Calu3 (cell line): ENCODE measurements around the gene MTA1. TPM values are rescaled to one million over a fixed set of nuclear protein-coding genes. Genes with fewer than 3 reads are reported as not detected.

Experiments
- BruUV-seq: library from RNA; stranded (reverse); fragments of 400-500 nt; replicated peaks from 2 replicates; lab custom pipeline; 2021; lab: Mats Ljungman, UMichigan
- CTCF ChIA-PET: fragments of 300-600 bp; sonication (Branson Sonifier 250); formaldehyde crosslinking; loops from one replicate; lab custom pipeline; 2022; ENCODE audit warnings: antibody characterized with exemption; lab: Charles Lee
- DNase-seq: peaks from one replicate; pipeline ENCODE4 v3.0.0; 2022
- H3K27ac Mint-ChIP-seq: one replicate; pipeline ENCODE4 v1.8.0; 2022; ENCODE audit warnings: mixed read lengths; ENCODE audit not compliant: unreplicated experiment
- H3K27me3 Mint-ChIP-seq: one replicate; pipeline ENCODE4 v1.8.0; 2022; ENCODE audit warnings: mixed read lengths; ENCODE audit not compliant: unreplicated experiment
- H3K36me3 Mint-ChIP-seq: one replicate; pipeline ENCODE4 v1.8.0; 2022; ENCODE audit warnings: mild to moderate bottlenecking, moderate library complexity, mixed read lengths; ENCODE audit not compliant: insufficient read depth, unreplicated experiment
- H3K4me1 Mint-ChIP-seq: one replicate; pipeline ENCODE4 v1.8.0; 2022; ENCODE audit warnings: mild to moderate bottlenecking, low read depth, mixed read lengths; ENCODE audit not compliant: unreplicated experiment
- H3K4me3 Mint-ChIP-seq: one replicate; pipeline ENCODE4 v1.8.0; 2022; ENCODE audit warnings: mild to moderate bottlenecking, low read depth, moderate library complexity, mixed read lengths; ENCODE audit not compliant: unreplicated experiment
- H3K9me3 Mint-ChIP-seq: one replicate; pipeline ENCODE4 v1.8.0; 2022; ENCODE audit warnings: low read depth, mixed read lengths; ENCODE audit not compliant: unreplicated experiment
- intact Hi-C: fragments of 100-400 bp; cut with micrococcal nuclease; formaldehyde crosslinking; loops from one replicate; pipeline ENCODE4 v1.10.0; 2022; ENCODE audit not compliant: unreplicated experiment
- total RNA-seq: library from RNA; stranded (reverse); gene quantifications from 2 replicates; pipeline ENCODE4 v1.2.3, GENCODE V29; 2022
- TF ChIP-seq, protein P1 (sequence below): fragments of 200-600 bp; IDR thresholded peaks from one replicate; pipeline ENCODE4 v1.8.0; 2022; ENCODE audit warnings: antibody characterized with exemption; ENCODE audit not compliant: unreplicated experiment

The MTA1 gene
- total RNA-seq, 1 experiment from 2014 or later = 168 TPM

- intact Hi-C loops = no loop called here
- Mint-ChIP-seq H3K4me1 (no peaks in the 10 kb centered on the region), H3K9me3 (no peaks in the 10 kb centered on the region), H3K27ac (no peak overlapping the region), H3K4me3 (no peak overlapping the region), H3K36me3 (peaks cover 25% of the 10 kb centered on the region), H3K27me3 (no peaks in the 10 kb centered on the region)
- no peak for DNase-seq
- no TSS peak for BruUV-seq
- TF ChIP-seq, protein P1, sequence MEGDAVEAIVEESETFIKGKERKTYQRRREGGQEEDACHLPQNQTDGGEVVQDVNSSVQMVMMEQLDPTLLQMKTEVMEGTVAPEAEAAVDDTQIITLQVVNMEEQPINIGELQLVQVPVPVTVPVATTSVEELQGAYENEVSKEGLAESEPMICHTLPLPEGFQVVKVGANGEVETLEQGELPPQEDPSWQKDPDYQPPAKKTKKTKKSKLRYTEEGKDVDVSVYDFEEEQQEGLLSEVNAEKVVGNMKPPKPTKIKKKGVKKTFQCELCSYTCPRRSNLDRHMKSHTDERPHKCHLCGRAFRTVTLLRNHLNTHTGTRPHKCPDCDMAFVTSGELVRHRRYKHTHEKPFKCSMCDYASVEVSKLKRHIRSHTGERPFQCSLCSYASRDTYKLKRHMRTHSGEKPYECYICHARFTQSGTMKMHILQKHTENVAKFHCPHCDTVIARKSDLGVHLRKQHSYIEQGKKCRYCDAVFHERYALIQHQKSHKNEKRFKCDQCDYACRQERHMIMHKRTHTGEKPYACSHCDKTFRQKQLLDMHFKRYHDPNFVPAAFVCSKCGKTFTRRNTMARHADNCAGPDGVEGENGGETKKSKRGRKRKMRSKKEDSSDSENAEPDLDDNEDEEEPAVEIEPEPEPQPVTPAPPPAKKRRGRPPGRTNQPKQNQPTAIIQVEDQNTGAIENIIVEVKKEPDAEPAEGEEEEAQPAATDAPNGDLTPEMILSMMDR = no peak
- CTCF ChIA-PET = no interaction called here
These were observed 39.7 kb upstream of the MTA1 start for GRCh38 chr14:105379946-105380345.

DNA sequence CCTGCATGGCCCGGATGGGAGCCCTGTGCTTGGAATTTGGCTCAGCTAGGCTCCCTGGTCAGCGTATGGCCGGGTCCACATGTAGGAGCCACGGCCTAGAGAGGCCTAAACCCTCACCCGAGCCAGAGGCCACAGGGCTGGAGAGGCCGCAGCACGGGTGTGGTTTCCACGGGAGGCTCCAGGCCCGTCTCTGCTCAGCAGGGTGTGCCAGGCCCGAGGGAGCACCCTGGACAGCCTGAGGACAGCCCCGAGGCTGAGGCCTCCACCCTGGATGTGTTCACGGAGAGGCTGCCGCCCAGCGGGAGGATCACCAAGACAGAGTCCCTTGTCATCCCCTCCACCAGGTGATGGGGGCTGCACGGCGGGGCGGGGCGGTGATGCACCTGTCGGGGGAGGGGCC is 38.9 kb upstream of the MTA1 start:
- no TSS peak for BruUV-seq
- peaks cover 25% of the 10 kb centered on the region for H3K36me3 Mint-ChIP-seq
- CTCF ChIA-PET = no interaction called here
- H3K4me3 Mint-ChIP-seq = no peak overlapping the region
- no peaks in the 10 kb centered on the region for H3K27me3 Mint-ChIP-seq
- TF ChIP-seq, protein P1 = no peak
- H3K4me1 Mint-ChIP-seq = no peaks in the 10 kb centered on the region
- H3K9me3 Mint-ChIP-seq = no peaks in the 10 kb centered on the region
- no peak overlapping the region for H3K27ac Mint-ChIP-seq
- DNase-seq = no peak
- intact Hi-C loops = no loop called here

- H3K9me3 Mint-ChIP-seq = no peaks in the 10 kb centered on the region
- TF ChIP-seq, protein P1 = no peak
- peaks cover 25% of the 10 kb centered on the region for H3K36me3 Mint-ChIP-seq
- intact Hi-C loops = no loop called here
- BruUV-seq = no TSS peak
- H3K4me1 Mint-ChIP-seq = no peaks in the 10 kb centered on the region
- no peaks in the 10 kb centered on the region for H3K27me3 Mint-ChIP-seq
- no peak for DNase-seq
- H3K4me3 Mint-ChIP-seq = no peak overlapping the region
- CTCF ChIA-PET = no interaction called here
- no peak overlapping the region for H3K27ac Mint-ChIP-seq
These were observed 37.9 kb upstream of the MTA1 start for GRCh38 chr14:105381446-105382342.

DNA sequence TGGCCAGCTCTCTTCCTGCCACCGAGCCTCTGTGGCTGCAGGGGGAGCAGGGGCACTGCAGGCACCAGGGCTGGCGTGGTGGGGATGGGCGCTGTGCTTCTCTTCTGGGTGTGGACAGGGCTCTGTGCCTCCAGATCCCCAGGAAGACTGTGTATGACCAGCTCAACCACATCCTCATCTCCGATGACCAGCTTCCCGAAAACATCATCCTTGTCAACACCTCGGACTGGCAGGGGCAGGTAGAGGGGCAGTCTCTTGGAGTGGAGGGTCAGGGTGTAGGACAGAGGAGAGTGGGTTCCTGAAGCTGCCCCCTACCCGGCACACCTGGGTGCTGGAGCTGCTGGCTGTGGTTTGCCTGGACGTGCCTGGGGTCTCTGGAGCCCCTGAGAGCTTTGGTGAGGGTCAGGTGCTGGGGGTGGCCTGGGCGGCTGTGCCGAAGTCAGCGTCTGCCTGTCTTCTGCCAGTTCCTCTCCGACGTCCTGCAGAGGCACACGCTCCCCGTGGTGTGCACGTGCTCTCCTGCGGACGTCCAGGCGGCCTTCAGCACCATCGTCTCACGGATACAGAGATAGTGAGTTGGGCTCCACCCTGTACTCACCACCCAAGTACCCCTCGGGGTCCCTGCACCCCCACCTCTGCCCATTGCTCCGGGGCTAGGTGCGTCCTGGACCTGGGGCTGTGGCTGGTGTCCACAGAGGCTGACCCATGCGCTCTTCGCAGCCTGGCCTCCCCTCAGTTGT is 37.1 kb upstream of the MTA1 start:
- H3K27me3 Mint-ChIP-seq = no peaks in the 10 kb centered on the region
- DNase-seq = no peak
- no peaks in the 10 kb centered on the region for H3K9me3 Mint-ChIP-seq
- TF ChIP-seq, protein P1 = no peak
- no peak overlapping the region for H3K27ac Mint-ChIP-seq
- H3K4me3 Mint-ChIP-seq = no peak overlapping the region
- CTCF ChIA-PET = no interaction called here
- BruUV-seq = no TSS peak
- no peaks in the 10 kb centered on the region for H3K4me1 Mint-ChIP-seq
- H3K36me3 Mint-ChIP-seq = peaks cover 20% of the 10 kb centered on the region
- intact Hi-C loops = no loop called here
